PFSK-1 (cell line): Measurements from ENCODE around the gene HDHD3.
A peak's percentile ranks its signal among the peaks of the same experiment; 100 is the strongest.

ENCODE experiments used
- FOXP2 ChIP-seq: optimal IDR thresholded peaks from 2 replicates; pipeline ENCODE3; 2011; ENCODE audit warnings: borderline replicate concordance, control low read depth, inconsistent platforms; ENCODE audit not compliant: insufficient read depth; ENCODE audit errors: extremely low read length, extremely low read depth
- POLR2AphosphoS5 ChIP-seq: IDR thresholded peaks from 2 replicates; pipeline ENCODE4 v1.6.1; 2012; ENCODE audit warnings: low read depth, mild to moderate bottlenecking, control low read depth, low read length, moderate library complexity
- TF ChIP-seq, protein P1 (sequence below), 2 experiments: IDR thresholded peaks; 2 replicates each; pipeline versions ENCODE4 v1.6.1 to v1.8.0; 2011 to 2012; ENCODE audit warnings: low read depth in 2 of 2, low read length in 2 of 2, control low read depth in 1 of 2, inconsistent platforms in 1 of 2, mild to moderate bottlenecking in 1 of 2, moderate library complexity in 1 of 2; ENCODE audit not compliant: insufficient read depth in 1 of 2

DNA sequence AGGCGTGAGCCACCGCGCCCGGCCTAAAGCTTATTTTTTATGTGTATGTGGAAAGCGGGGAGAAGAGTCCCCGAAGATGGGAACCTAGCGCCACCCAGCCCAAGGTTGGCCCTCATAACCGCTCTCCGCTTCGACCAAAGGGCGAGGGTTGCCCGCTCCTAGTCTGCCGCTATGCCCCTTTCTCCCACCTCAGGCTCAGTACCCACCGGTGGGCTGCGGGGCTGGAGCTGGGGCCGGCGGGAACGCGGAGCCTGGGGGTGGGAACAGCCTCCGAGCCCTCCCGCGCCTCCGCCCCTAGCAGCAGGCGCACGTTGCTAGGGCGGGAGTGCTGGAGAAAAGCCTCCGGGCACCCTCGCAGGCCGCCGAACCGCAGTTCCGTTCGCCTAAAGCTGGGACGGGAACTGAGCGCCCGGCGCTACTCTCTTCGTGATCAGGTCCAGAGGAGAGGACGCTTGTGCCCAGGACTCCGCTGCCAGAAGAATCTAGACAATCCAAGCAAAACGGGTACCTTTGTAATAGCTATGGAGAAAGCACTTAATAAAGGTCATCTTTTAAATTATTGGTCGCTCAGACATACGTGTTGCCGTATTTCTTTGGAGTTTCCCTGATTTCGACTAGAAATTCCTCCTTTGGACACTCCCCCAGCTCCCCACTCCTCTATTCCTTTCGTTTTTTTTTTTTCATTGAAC lies 36.6 kb downstream of the HDHD3 start, which contains the start of gene WDR31:
- TF ChIP-seq FOXP2: peak; percentile 85
- TF ChIP-seq, protein P1, sequence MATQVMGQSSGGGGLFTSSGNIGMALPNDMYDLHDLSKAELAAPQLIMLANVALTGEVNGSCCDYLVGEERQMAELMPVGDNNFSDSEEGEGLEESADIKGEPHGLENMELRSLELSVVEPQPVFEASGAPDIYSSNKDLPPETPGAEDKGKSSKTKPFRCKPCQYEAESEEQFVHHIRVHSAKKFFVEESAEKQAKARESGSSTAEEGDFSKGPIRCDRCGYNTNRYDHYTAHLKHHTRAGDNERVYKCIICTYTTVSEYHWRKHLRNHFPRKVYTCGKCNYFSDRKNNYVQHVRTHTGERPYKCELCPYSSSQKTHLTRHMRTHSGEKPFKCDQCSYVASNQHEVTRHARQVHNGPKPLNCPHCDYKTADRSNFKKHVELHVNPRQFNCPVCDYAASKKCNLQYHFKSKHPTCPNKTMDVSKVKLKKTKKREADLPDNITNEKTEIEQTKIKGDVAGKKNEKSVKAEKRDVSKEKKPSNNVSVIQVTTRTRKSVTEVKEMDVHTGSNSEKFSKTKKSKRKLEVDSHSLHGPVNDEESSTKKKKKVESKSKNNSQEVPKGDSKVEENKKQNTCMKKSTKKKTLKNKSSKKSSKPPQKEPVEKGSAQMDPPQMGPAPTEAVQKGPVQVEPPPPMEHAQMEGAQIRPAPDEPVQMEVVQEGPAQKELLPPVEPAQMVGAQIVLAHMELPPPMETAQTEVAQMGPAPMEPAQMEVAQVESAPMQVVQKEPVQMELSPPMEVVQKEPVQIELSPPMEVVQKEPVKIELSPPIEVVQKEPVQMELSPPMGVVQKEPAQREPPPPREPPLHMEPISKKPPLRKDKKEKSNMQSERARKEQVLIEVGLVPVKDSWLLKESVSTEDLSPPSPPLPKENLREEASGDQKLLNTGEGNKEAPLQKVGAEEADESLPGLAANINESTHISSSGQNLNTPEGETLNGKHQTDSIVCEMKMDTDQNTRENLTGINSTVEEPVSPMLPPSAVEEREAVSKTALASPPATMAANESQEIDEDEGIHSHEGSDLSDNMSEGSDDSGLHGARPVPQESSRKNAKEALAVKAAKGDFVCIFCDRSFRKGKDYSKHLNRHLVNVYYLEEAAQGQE (IDR thresholded peaks at IDR 0.05; ENCODE audit: insufficient read depth in 1 of 2, low read depth in 2 of 2, low read length in 2 of 2): no peak
- TF ChIP-seq POLR2AphosphoS5: 0 out of 2 replicates have a peak, but pooled peaks have one; percentile 39
